ENCODE measurements around the gene CETN3. TPM values are rescaled to one million over a fixed set of nuclear protein-coding genes. Genes with fewer than 3 reads are reported as not detected.

CETN3 gene
- total and polyA plus RNA-seq, 2 of the 13 experiments (the other 11 are each of a cell fraction or from before 2014, with no cell fraction given): 15.4 to 71.5 TPM

- no peak for TF ChIP-seq STAG1 (CRISPR knock-in tag; IDR thresholded peaks at IDR 0.05)
- 0 out of 2 replicates have a peak, but pooled peaks have one; percentile 62 for TF ChIP-seq ZNF605 (CRISPR knock-in tag; IDR thresholded peaks at IDR 0.05)
- peak; percentile 73; the same call in 1 of the 2 replicates for TF ChIP-seq ZNF335 (CRISPR knock-in tag; IDR thresholded peaks at IDR 0.05)
- no peak for TF ChIP-seq ESRRA (CRISPR knock-in tag; IDR thresholded peaks at IDR 0.05; ENCODE audit: low read depth)
- TF ChIP-seq, protein P1, sequence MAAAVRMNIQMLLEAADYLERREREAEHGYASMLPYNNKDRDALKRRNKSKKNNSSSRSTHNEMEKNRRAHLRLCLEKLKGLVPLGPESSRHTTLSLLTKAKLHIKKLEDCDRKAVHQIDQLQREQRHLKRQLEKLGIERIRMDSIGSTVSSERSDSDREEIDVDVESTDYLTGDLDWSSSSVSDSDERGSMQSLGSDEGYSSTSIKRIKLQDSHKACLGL (CRISPR knock-in tag; IDR thresholded peaks at IDR 0.05): peak; percentile 63; the same call in 1 of the 2 replicates
- no peak for TF ChIP-seq TOE1 (CRISPR knock-in tag; IDR thresholded peaks at IDR 0.05)
- no peak for TF ChIP-seq PRPF4 (IDR thresholded peaks at IDR 0.05; ENCODE audit: low read depth, low read length, poor library complexity, severe bottlenecking)
- no peak for TF ChIP-seq ZNF672 (CRISPR knock-in tag; IDR thresholded peaks at IDR 0.05)
- no peak for TF ChIP-seq HNRNPH1 (optimal IDR thresholded peaks at IDR 0.05; ENCODE audit: low read depth, low read length)
- no peak for TF ChIP-seq ZNF333 (CRISPR knock-in tag; IDR thresholded peaks at IDR 0.05; ENCODE audit: borderline replicate concordance)
- peak; percentile 81; the same call in 1 of the 2 replicates for TF ChIP-seq ZNF337 (CRISPR knock-in tag; IDR thresholded peaks at IDR 0.05; ENCODE audit: borderline replicate concordance, low read depth)
- 0 out of 2 replicates have a peak, but pooled peaks have one; percentile 21 for TF ChIP-seq ZMAT3 (CRISPR knock-in tag; conservative IDR thresholded peaks at IDR 0.05)
- TF ChIP-seq ONECUT2 (CRISPR knock-in tag; IDR thresholded peaks at IDR 0.05): 0 out of 2 replicates have a peak, but pooled peaks have one; percentile 6
- 0 out of 2 replicates have a peak, but pooled peaks have one; percentile 22 for TF ChIP-seq ZNF878 (CRISPR knock-in tag; IDR thresholded peaks at IDR 0.05)
- no peak for TF ChIP-seq ZNF891 (CRISPR knock-in tag; IDR thresholded peaks at IDR 0.05)
- no peak; the same call in 1 of the 2 replicates for TF ChIP-seq ZNF790 (CRISPR knock-in tag; IDR thresholded peaks at IDR 0.05; ENCODE audit: borderline replicate concordance)
- TF ChIP-seq POGZ (CRISPR knock-in tag; IDR thresholded peaks at IDR 0.05): peak; percentile 78
- TF ChIP-seq, protein P2, sequence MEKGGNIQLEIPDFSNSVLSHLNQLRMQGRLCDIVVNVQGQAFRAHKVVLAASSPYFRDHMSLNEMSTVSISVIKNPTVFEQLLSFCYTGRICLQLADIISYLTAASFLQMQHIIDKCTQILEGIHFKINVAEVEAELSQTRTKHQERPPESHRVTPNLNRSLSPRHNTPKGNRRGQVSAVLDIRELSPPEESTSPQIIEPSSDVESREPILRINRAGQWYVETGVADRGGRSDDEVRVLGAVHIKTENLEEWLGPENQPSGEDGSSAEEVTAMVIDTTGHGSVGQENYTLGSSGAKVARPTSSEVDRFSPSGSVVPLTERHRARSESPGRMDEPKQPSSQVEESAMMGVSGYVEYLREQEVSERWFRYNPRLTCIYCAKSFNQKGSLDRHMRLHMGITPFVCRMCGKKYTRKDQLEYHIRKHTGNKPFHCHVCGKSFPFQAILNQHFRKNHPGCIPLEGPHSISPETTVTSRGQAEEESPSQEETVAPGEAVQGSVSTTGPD (CRISPR knock-in tag; IDR thresholded peaks at IDR 0.05): no peak
- TF ChIP-seq, protein P3, sequence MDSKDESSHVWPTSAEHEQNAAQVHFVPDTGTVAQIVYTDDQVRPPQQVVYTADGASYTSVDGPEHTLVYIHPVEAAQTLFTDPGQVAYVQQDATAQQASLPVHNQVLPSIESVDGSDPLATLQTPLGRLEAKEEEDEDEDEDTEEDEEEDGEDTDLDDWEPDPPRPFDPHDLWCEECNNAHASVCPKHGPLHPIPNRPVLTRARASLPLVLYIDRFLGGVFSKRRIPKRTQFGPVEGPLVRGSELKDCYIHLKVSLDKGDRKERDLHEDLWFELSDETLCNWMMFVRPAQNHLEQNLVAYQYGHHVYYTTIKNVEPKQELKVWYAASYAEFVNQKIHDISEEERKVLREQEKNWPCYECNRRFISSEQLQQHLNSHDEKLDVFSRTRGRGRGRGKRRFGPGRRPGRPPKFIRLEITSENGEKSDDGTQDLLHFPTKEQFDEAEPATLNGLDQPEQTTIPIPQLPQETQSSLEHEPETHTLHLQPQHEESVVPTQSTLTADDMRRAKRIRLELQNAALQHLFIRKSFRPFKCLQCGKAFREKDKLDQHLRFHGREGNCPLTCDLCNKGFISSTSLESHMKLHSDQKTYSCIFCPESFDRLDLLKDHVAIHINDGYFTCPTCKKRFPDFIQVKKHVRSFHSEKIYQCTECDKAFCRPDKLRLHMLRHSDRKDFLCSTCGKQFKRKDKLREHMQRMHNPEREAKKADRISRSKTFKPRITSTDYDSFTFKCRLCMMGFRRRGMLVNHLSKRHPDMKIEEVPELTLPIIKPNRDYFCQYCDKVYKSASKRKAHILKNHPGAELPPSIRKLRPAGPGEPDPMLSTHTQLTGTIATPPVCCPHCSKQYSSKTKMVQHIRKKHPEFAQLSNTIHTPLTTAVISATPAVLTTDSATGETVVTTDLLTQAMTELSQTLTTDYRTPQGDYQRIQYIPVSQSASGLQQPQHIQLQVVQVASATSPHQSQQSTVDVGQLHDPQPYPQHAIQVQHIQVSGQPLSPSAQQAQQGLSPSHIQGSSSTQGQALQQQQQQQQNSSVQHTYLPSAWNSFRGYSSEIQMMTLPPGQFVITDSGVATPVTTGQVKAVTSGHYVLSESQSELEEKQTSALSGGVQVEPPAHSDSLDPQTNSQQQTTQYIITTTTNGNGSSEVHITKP (CRISPR knock-in tag; IDR thresholded peaks at IDR 0.05; ENCODE audit: low read depth): no peak
- peak; percentile 68; the same call in 1 of the 2 replicates for TF ChIP-seq SMAD1 (CRISPR knock-in tag; IDR thresholded peaks at IDR 0.05; ENCODE audit: borderline replicate concordance, low read depth)
- no peak for TF ChIP-seq NBN (conservative IDR thresholded peaks at IDR 0.05)
- TF ChIP-seq, protein P4, sequence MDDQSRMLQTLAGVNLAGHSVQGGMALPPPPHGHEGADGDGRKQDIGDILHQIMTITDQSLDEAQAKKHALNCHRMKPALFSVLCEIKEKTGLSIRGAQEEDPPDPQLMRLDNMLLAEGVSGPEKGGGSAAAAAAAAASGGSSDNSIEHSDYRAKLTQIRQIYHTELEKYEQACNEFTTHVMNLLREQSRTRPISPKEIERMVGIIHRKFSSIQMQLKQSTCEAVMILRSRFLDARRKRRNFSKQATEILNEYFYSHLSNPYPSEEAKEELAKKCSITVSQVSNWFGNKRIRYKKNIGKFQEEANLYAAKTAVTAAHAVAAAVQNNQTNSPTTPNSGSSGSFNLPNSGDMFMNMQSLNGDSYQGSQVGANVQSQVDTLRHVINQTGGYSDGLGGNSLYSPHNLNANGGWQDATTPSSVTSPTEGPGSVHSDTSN (CRISPR knock-in tag; IDR thresholded peaks at IDR 0.05; ENCODE audit: borderline replicate concordance): 0 out of 2 replicates have a peak, but pooled peaks have one; percentile 51
These were observed at the start of gene CETN3 (continued) for GRCh38 chr5:90409318-90410177.

All from HepG2 (cell line).